GM13976 (cell line): Measurements from ENCODE around the gene DAAM1.
A peak's percentile ranks its signal among the peaks of the same experiment; 100 is the strongest.

ENCODE experiments used
- DNase-seq: peaks from one replicate; pipeline ENCODE4 v3.0.0; 2012; ENCODE audit warnings: low spot score
- CTCF ChIP-seq: IDR thresholded peaks from 2 replicates; pipeline ENCODE4 v1.5.1; 2012; ENCODE audit warnings: borderline replicate concordance, mild to moderate bottlenecking; ENCODE audit not compliant: insufficient read depth; ENCODE audit errors: extremely low read depth, missing control alignments, control extremely low read depth
- in situ Hi-C: fragments of 300-500 bp; cut with MboI; formaldehyde crosslinking; loops from one replicate; pipeline ENCODE4 v1.12.0; 2022; ENCODE audit warnings: low sequenced_read_pairs, mixed read lengths, inconsistent platforms; ENCODE audit not compliant: unreplicated experiment

DAAM1 gene

GRCh38 chr14:59200195-59200594, 11.7 kb downstream of the DAAM1 start:
- TF ChIP-seq CTCF = no peak
- in situ Hi-C loops = no loop called here
- DNase-seq = no peak

GRCh38 chr14:59202031-59202430, 13.6 kb downstream of the DAAM1 start:
- no peak for DNase-seq
- in situ Hi-C loops = no loop called here
- no peak for TF ChIP-seq CTCF

GRCh38 chr14:59204305-59204704, 15.8 kb downstream of the DAAM1 start:
- in situ Hi-C loops = no loop called here
- no peak for TF ChIP-seq CTCF
- no peak for DNase-seq

GRCh38 chr14:59206892-59207291, 18.4 kb downstream of the DAAM1 start:
- TF ChIP-seq CTCF = no peak
- in situ Hi-C loops = no loop called here
- no peak for DNase-seq

GRCh38 chr14:59207506-59207933, 19.1 kb downstream of the DAAM1 start:
- DNase-seq = peak; percentile 48
- TF ChIP-seq CTCF = no peak
- in situ Hi-C loops = no loop called here

- in situ Hi-C loops = no loop called here
- no peak for TF ChIP-seq CTCF
- no peak for DNase-seq
Observed at GRCh38 chr14:59208224-59208814, 19.9 kb downstream of the DAAM1 start.

GRCh38 chr14:59208954-59209353, 20.5 kb downstream of the DAAM1 start:
- no peak for TF ChIP-seq CTCF
- in situ Hi-C loops = no loop called here
- DNase-seq = no peak
